BE2C (cell line): Measurements from ENCODE around the gene TMC3.

ENCODE experiments used
- DNase-seq: peaks from one replicate; pipeline ENCODE4 v3.0.0-alpha.2; 2020
- H3K27me3 ChIP-seq: fragments of 250-450 bp; sonication (Bioruptor Pico); 2 replicates; pipeline ENCODE4 v1.5.1; 2020; ENCODE audit warnings: mild to moderate bottlenecking
- H3K36me3 ChIP-seq: fragments of 250-450 bp; sonication (Bioruptor Pico); 2 replicates; pipeline ENCODE4 v1.5.1; 2020; ENCODE audit warnings: mild to moderate bottlenecking
- H3K4me1 ChIP-seq: fragments of 250-450 bp; sonication (Bioruptor Pico); 2 replicates; pipeline ENCODE4 v1.5.1; 2020
- H3K4me3 ChIP-seq: 2 replicates; pipeline ENCODE4 v1.5.1; 2011; ENCODE audit warnings: low read depth, low read length
- H3K9me3 ChIP-seq: fragments of 250-450 bp; sonication (Bioruptor Pico); 2 replicates; pipeline ENCODE4 v1.5.1; 2020
- TF ChIP-seq, protein P1 (sequence below): IDR thresholded peaks from 2 replicates; pipeline ENCODE4 v1.5.1; 2012; ENCODE audit warnings: mild to moderate bottlenecking, low read depth, low read length

Gene TMC3

DNA sequence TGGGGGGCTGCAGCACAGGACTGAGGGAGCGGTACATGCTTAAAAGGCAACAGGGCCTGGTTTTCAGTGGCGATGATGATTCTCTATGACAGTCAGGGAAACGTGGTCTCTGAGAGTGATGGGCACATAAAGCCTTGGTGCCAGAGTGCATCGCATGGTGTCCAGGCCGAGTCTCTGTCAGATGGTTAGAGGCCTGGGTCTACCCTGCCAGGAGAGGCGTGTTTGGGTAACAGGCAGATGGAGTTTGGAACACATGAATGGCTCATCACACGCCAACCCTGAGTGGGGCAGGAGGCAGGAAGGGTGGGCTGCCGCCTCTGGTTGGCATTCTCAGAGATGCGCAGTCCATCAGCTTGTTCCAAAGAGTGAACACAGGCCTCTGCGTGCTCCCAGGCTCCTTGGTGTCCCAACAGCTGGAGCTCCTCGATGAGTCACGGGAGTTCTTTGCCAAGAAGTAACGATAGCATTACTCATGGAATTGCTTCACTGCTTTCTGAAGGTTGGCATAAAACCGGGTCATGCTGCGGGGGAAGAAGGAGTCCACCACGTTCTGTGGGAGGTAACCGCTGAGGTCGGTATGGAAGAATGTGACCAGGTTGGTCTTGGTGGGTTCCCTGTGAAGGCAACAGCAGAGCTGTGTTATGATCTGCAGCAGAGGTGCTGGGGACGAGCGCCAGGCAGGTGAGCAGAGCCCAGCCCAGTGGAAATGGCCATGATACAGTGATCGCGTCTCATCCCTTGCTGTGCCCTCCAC lies 61.0 kb downstream of the TMC3 start:
- H3K4me3 ChIP-seq, result no peak overlapping the region

DNA sequence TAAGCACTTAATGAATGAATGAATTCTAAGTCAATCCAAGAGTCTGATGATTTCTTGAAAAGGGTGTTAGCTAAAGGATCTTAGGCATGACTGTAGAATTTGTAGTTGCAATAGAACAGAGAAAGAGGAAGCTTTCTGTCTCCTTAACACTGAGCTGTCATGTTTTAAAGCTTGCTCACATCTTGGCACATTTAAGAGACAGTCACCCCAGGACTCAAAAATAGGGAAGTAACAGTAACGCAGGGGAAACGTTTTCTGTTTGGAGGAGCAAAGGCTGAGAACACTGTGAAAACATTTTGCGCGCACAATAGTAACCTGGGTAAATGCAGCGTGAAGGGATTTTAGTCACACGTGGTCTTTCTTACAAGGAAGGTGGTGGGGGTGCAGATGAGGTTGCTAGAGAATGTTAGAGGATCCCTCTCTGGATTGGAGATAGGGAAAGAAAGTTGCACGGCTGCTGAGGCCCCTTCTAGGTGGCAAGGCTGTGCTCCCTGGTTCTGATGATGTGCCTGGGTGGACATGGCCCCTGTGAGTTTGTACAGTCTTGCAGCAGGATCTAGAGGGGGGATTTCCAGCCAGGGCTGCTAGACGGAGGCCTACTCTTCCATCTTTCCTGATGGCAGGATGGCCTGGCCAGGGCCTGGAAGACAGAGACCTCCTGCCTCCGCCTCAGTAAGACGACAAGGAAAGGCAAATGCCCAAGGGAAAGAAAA lies 62.1 kb downstream of the TMC3 start:
- no peaks in the 10 kb centered on the region for H3K9me3 ChIP-seq
- H3K4me1 ChIP-seq, result no peaks in the 10 kb centered on the region
- no peaks in the 10 kb centered on the region for H3K36me3 ChIP-seq
- H3K27me3 ChIP-seq, result no peaks in the 10 kb centered on the region
- DNase-seq, result no peak
- no peak overlapping the region for H3K4me3 ChIP-seq
- TF ChIP-seq, protein P1, sequence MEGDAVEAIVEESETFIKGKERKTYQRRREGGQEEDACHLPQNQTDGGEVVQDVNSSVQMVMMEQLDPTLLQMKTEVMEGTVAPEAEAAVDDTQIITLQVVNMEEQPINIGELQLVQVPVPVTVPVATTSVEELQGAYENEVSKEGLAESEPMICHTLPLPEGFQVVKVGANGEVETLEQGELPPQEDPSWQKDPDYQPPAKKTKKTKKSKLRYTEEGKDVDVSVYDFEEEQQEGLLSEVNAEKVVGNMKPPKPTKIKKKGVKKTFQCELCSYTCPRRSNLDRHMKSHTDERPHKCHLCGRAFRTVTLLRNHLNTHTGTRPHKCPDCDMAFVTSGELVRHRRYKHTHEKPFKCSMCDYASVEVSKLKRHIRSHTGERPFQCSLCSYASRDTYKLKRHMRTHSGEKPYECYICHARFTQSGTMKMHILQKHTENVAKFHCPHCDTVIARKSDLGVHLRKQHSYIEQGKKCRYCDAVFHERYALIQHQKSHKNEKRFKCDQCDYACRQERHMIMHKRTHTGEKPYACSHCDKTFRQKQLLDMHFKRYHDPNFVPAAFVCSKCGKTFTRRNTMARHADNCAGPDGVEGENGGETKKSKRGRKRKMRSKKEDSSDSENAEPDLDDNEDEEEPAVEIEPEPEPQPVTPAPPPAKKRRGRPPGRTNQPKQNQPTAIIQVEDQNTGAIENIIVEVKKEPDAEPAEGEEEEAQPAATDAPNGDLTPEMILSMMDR, result no peak

More for the DNA sequence above, 61.0 kb downstream of the TMC3 start:
- no peak for DNase-seq
- TF ChIP-seq, protein P1, result no peak
- H3K27me3 ChIP-seq, result no peaks in the 10 kb centered on the region
- H3K36me3 ChIP-seq, result no peaks in the 10 kb centered on the region
- no peaks in the 10 kb centered on the region for H3K4me1 ChIP-seq
- no peaks in the 10 kb centered on the region for H3K9me3 ChIP-seq

DNA sequence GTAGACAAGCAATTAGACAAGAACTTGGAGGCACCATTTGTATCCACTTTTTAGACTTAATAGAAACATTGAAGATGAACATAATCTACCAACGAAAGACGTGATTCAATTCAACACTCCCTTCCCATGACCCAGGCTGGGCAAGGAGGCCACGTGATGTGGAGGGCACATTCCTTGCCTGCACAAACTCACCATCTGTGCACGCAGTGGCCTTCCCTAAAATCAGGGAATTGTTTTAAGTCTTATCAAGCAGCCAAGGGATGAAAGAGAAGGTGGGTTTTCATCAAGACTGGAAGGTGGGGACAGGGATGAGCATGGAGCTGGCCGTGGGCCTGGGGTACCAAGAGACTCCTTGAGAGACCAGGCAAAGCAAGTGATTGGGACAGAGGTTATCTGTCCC lies 63.5 kb downstream of the TMC3 start:
- DNase-seq, result no peak
- TF ChIP-seq, protein P1, result no peak
- Histone ChIP-seq H3K36me3 (no peaks in the 10 kb centered on the region), H3K4me3 (no peak overlapping the region), H3K9me3 (no peaks in the 10 kb centered on the region; the same call in 1 of the 2 replicates), H3K4me1 (no peaks in the 10 kb centered on the region), H3K27me3 (peaks cover 4% of the 10 kb centered on the region; the same call in 1 of the 2 replicates)

DNA sequence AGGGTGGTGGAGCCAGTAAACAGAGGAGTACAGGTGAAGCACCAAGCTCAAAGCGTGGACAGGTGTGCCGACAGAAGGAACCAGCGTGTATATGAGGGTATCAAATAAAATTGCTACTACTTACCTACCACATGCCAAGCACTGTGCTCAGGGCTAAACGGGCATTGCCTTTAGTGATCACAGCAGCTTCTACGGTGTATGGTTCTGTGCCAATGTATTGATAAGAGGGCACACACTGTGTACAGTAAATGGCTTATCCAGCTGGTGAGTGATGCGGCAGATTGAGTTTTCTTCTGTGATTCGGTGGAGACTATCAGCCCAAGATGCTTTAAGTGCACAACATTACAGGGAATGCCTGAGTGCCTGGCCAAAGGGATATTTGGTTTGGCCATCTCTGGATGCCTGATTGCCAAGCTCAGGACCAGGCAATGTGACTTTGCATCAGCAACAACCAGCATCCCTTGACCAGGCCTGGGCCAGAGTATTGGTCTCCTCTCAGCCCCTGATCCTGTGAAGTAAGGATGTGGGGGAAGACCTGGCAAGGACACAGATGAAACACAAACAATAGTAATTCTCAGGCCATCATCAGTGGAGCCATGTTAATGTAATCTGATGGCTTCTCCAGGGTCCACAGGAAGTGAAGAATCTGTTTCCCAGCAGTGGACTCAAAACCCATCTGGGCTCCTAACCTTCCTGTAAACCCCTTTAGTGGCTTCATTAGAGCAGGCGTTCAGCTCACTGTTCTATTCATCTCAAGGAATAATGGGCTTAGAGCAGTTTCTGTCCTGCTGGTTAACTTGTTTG lies 64.2 kb downstream of the TMC3 start:
- H3K36me3 ChIP-seq, result no peaks in the 10 kb centered on the region

DNA sequence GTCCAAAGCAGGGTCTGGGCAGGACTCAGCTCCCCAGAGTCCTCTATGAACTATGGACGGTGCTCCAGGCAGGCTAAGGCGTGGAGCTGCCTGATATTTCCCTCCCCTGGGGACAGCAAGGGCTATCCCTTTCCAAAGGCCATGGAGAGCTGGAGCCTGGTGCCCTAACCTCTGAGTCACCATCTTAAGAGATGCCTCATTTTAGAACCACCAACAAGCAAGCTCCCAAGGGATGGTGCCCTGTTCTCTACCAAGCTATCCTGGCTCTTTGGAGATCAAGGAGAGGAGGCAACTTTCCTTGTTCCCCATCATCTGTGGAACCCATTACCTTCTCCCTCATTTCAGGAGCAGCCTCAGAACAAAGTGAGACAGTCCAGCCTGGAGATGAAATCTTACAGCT lies 65.8 kb downstream of the TMC3 start:
- Histone ChIP-seq H3K36me3 (no peaks in the 10 kb centered on the region), H3K4me1 (no peaks in the 10 kb centered on the region), H3K27me3 (peaks cover 11% of the 10 kb centered on the region; the same call in 1 of the 2 replicates), H3K4me3 (no peak overlapping the region), H3K9me3 (no peaks in the 10 kb centered on the region; the same call in 1 of the 2 replicates)
- no peak for DNase-seq
- TF ChIP-seq, protein P1, result no peak

More for the DNA sequence above, 64.2 kb downstream of the TMC3 start:
- TF ChIP-seq, protein P1, result no peak
- Histone ChIP-seq H3K27me3 (peaks cover 5% of the 10 kb centered on the region; the same call in 1 of the 2 replicates), H3K4me3 (no peak overlapping the region), H3K4me1 (no peaks in the 10 kb centered on the region), H3K9me3 (no peaks in the 10 kb centered on the region; the same call in 1 of the 2 replicates)
- DNase-seq, result no peak
